BE2C (cell line): Measurements from ENCODE around the gene CDKN2D.
A peak's percentile ranks its signal among the peaks of the same experiment; 100 is the strongest.

Experiments used
- DNase-seq: peaks from one replicate; pipeline ENCODE4 v3.0.0-alpha.2; 2020
- H3K27me3 ChIP-seq: fragments of 250-450 bp; sonication (Bioruptor Pico); 2 replicates; pipeline ENCODE4 v1.5.1; 2020; ENCODE audit warnings: mild to moderate bottlenecking
- H3K36me3 ChIP-seq: fragments of 250-450 bp; sonication (Bioruptor Pico); 2 replicates; pipeline ENCODE4 v1.5.1; 2020; ENCODE audit warnings: mild to moderate bottlenecking
- H3K4me1 ChIP-seq: fragments of 250-450 bp; sonication (Bioruptor Pico); 2 replicates; pipeline ENCODE4 v1.5.1; 2020
- H3K4me3 ChIP-seq: 2 replicates; pipeline ENCODE4 v1.5.1; 2011; ENCODE audit warnings: low read depth, low read length
- H3K9me3 ChIP-seq: fragments of 250-450 bp; sonication (Bioruptor Pico); 2 replicates; pipeline ENCODE4 v1.5.1; 2020
- CTCF ChIP-seq: IDR thresholded peaks from 2 replicates; pipeline ENCODE4 v1.5.1; 2012; ENCODE audit warnings: mild to moderate bottlenecking, low read depth, low read length

Gene CDKN2D

GRCh38 chr19:10523135-10523636, 45.6 kb downstream of the CDKN2D start:
- DNase-seq, result no peak
- Histone ChIP-seq H3K36me3 (no peaks in the 10 kb centered on the region), H3K27me3 (peaks cover 33% of the 10 kb centered on the region), H3K9me3 (no peaks in the 10 kb centered on the region), H3K4me3 (no peak overlapping the region), H3K4me1 (no peaks in the 10 kb centered on the region)
- no peak for TF ChIP-seq CTCF

GRCh38 chr19:10521461-10522171, 47.2 kb downstream of the CDKN2D start:
- Histone ChIP-seq H3K36me3 (no peaks in the 10 kb centered on the region), H3K27me3 (peaks cover 49% of the 10 kb centered on the region), H3K4me3 (no peak overlapping the region), H3K9me3 (no peaks in the 10 kb centered on the region), H3K4me1 (no peaks in the 10 kb centered on the region)
- DNase-seq, result no peak
- no peak for TF ChIP-seq CTCF

- no peaks in the 10 kb centered on the region for H3K4me1 ChIP-seq
- no peak for DNase-seq
- no peak for TF ChIP-seq CTCF
These were observed 48.0 kb downstream of the CDKN2D start for GRCh38 chr19:10520652-10521318.

GRCh38 chr19:10519421-10519820, 49.4 kb downstream of the CDKN2D start:
- Histone ChIP-seq H3K9me3 (no peaks in the 10 kb centered on the region), H3K27me3 (peaks cover 66% of the 10 kb centered on the region), H3K4me1 (no peaks in the 10 kb centered on the region), H3K36me3 (no peaks in the 10 kb centered on the region), H3K4me3 (no peak overlapping the region)
- DNase-seq, result no peak
- TF ChIP-seq CTCF, result no peak

More at GRCh38 chr19:10520652-10521318, 48.0 kb downstream of the CDKN2D start:
- H3K27me3 ChIP-seq, result peaks cover 53% of the 10 kb centered on the region
- no peak overlapping the region for H3K4me3 ChIP-seq
- H3K9me3 ChIP-seq, result no peaks in the 10 kb centered on the region
- H3K36me3 ChIP-seq, result no peaks in the 10 kb centered on the region

- Histone ChIP-seq H3K27me3 (peaks cover 73% of the 10 kb centered on the region), H3K4me3 (peak overlapping the region; percentile 43; the same call in 1 of the 2 replicates), H3K36me3 (no peaks in the 10 kb centered on the region), H3K9me3 (no peaks in the 10 kb centered on the region), H3K4me1 (no peaks in the 10 kb centered on the region)
- no peak for DNase-seq
- TF ChIP-seq CTCF, result no peak
These were observed 50.1 kb downstream of the CDKN2D start for GRCh38 chr19:10518444-10519361.
